Karpas-422 (cell line): Measurements from ENCODE around the gene DUS3L. TPM values are rescaled to one million over a fixed set of nuclear protein-coding genes. Genes with fewer than 3 reads are reported as not detected.

Source experiments
- DNase-seq: peaks from one replicate; pipeline ENCODE4 v3.0.0-alpha.2; 2015
- H2AFZ ChIP-seq: fragments of 200-600 bp; sonication (generic); 2 replicates; pipeline ENCODE4 v1.6.1; 2014; ENCODE audit warnings: antibody characterized with exemption, low read length, mixed read lengths
- H3K27ac ChIP-seq: fragments of 200-600 bp; sonication (generic); 2 replicates; pipeline ENCODE4 v1.5.1; 2014; ENCODE audit warnings: mild to moderate bottlenecking, low read length, moderate library complexity
- H3K27me3 ChIP-seq: fragments of 200-600 bp; sonication (generic); 2 replicates; pipeline ENCODE4 v1.6.1; 2014; ENCODE audit warnings: low read length, mixed read lengths
- H3K36me3 ChIP-seq: fragments of 200-600 bp; sonication (generic); 2 replicates; pipeline ENCODE4 v1.6.1; 2014; ENCODE audit warnings: low read length, mixed read lengths; ENCODE audit not compliant: insufficient read depth
- H3K4me1 ChIP-seq: fragments of 200-600 bp; sonication (generic); 2 replicates; pipeline ENCODE4 v1.6.1; 2014; ENCODE audit warnings: mild to moderate bottlenecking, low read length, mixed read lengths
- H3K4me2 ChIP-seq: fragments of 200-600 bp; sonication (generic); 2 replicates; pipeline ENCODE4 v1.6.1; 2014; ENCODE audit warnings: low read length, low read depth, mild to moderate bottlenecking; ENCODE audit not compliant: poor library complexity, severe bottlenecking
- H3K4me3 ChIP-seq: fragments of 200-600 bp; sonication (generic); 2 replicates; pipeline ENCODE4 v1.5.1; 2014; ENCODE audit warnings: mild to moderate bottlenecking, antibody characterized with exemption, low read length, mixed read lengths
- H3K79me2 ChIP-seq: fragments of 200-600 bp; sonication (generic); 2 replicates; pipeline ENCODE4 v1.6.1; 2014; ENCODE audit warnings: mild to moderate bottlenecking, low read length, mixed read lengths
- H3K9ac ChIP-seq: fragments of 200-600 bp; sonication (generic); 2 replicates; pipeline ENCODE4 v1.6.0; 2014; ENCODE audit warnings: low read length
- H3K9me2 ChIP-seq: fragments of 200-600 bp; sonication (generic), shearing (Covaris generic); replicated peaks from 2 replicates; pipeline ENCODE4 v1.6.0; 2014; ENCODE audit warnings: mild to moderate bottlenecking, low read length, moderate library complexity; ENCODE audit not compliant: insufficient read depth
- H3K9me3 ChIP-seq: fragments of 300-700, 200-600 bp; sonication (generic); 2 replicates; pipeline ENCODE4 v1.6.1; 2014; ENCODE audit warnings: low read length, mixed read lengths
- H4K20me1 ChIP-seq: fragments of 200-600 bp; sonication (generic); 2 replicates; pipeline ENCODE4 v1.6.1; 2014; ENCODE audit warnings: mild to moderate bottlenecking, antibody characterized with exemption, low read length, low read depth; ENCODE audit not compliant: insufficient read depth
- total RNA-seq: library from RNA; depleted of rRNA; stranded (reverse); fragments of >200 nt; shearing (Covaris generic); gene quantifications from 2 replicates; pipeline ENCODE4 v1.2.3, GENCODE V29; 2014; ENCODE audit warnings: low replicate concordance

Gene DUS3L
- total RNA-seq, 1 experiment from 2014 or later, result 21.7 TPM

DNA sequence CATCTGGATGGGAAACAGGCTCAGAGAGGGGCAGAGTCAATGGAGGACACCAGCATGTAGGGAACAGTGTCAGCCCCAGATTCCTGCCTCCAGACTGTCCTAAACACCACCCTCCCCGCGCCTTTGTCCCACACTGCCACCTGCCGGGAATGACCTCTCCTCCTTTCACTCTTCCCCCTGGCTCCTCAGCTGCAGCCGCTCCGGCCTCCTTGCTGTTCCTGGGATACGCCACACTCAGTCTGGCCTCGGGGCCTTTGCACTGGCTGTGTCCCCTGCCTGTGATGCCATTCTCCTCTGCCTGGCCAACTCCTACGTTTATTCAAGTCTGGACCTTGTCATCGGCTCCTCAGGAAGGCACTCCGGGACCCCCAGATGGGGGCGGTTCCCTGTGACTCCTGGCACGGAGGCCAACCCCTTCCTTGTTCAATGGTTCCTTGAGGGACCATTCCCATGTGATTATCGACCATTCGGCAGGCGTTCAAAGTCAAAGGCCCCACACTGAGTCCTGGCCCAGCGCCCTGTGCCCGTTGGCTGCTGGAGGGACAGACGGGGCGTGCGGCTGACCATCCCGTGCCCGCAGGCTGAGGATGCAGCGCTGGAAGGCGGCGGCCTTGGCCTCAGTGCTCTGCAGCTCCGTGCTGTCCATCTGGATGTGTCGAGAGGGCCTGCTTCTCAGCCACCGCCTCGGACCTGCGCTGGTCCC is 32.8 kb upstream of the DUS3L start:
- Histone ChIP-seq H3K4me1 (peaks cover 7% of the 10 kb centered on the region), H3K27ac (no peak overlapping the region), H3K27me3 (no peaks in the 10 kb centered on the region), H3K4me3 (no peak overlapping the region), H3K79me2 (no peaks in the 10 kb centered on the region), H2AFZ (no peak overlapping the region), H3K9me2 (no peaks in the 10 kb centered on the region), H3K9ac (no peak overlapping the region), H3K36me3 (no peaks in the 10 kb centered on the region), H3K4me2 (no peak overlapping the region), H4K20me1 (no peaks in the 10 kb centered on the region), H3K9me3 (no peaks in the 10 kb centered on the region)
- DNase-seq, result no peak

DNA sequence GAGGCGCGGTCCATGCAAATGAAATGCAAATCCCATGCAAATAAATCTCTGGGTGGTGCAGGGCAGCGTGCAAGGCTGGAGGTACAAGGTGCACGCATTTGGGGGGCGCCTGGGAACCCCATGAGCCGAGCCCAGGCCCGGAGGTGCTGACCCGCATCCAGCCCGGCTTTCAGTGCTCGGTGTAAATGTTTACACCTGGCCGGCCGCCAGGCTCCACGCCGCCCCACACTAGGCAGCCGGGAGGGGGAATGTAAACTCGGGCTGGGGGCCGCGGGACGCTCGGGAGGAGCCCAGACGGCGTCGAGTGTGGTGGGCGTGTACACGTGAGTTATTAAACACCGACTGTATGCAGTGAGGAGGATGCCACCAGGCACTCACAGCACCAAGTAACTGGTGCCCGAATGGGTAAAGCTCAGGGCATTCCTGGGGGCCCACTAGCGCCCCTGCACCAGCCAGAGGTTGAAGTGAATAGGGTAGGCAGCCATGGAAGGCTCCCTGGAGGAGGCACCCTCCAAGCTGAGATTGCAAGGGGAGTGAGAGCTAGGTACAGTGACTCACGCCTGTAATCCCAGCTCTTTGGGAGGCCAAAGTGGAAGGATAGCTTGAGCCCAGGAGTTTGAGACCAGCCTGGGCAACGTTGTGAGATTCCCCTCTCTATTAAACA is 31.4 kb upstream of the DUS3L start:
- no peaks in the 10 kb centered on the region for H3K27me3 ChIP-seq
- peaks cover 7% of the 10 kb centered on the region for H3K4me1 ChIP-seq
- H3K9me2 ChIP-seq, result no peaks in the 10 kb centered on the region
- H3K27ac ChIP-seq, result no peak overlapping the region
- no peak overlapping the region for H2AFZ ChIP-seq
- H3K36me3 ChIP-seq, result no peaks in the 10 kb centered on the region
- no peaks in the 10 kb centered on the region for H4K20me1 ChIP-seq
- H3K9ac ChIP-seq, result no peak overlapping the region
- no peak overlapping the region for H3K4me3 ChIP-seq
- DNase-seq, result peak; percentile 56
- H3K4me2 ChIP-seq, result no peak overlapping the region
- no peaks in the 10 kb centered on the region for H3K9me3 ChIP-seq
- no peaks in the 10 kb centered on the region for H3K79me2 ChIP-seq

GRCh38 chr19:5821521-5822180 is 30.7 kb upstream of the DUS3L start:
- H3K4me1 ChIP-seq, result peaks cover 7% of the 10 kb centered on the region
- no peaks in the 10 kb centered on the region for H3K9me3 ChIP-seq
- no peaks in the 10 kb centered on the region for H3K79me2 ChIP-seq
- H2AFZ ChIP-seq, result no peak overlapping the region
- no peaks in the 10 kb centered on the region for H3K9me2 ChIP-seq
- no peaks in the 10 kb centered on the region for H3K27me3 ChIP-seq
- no peak overlapping the region for H3K9ac ChIP-seq
- H4K20me1 ChIP-seq, result no peaks in the 10 kb centered on the region
- no peak overlapping the region for H3K27ac ChIP-seq
- no peak for DNase-seq
- H3K4me2 ChIP-seq, result no peak overlapping the region
- no peak overlapping the region for H3K4me3 ChIP-seq
- H3K36me3 ChIP-seq, result no peaks in the 10 kb centered on the region

DNA sequence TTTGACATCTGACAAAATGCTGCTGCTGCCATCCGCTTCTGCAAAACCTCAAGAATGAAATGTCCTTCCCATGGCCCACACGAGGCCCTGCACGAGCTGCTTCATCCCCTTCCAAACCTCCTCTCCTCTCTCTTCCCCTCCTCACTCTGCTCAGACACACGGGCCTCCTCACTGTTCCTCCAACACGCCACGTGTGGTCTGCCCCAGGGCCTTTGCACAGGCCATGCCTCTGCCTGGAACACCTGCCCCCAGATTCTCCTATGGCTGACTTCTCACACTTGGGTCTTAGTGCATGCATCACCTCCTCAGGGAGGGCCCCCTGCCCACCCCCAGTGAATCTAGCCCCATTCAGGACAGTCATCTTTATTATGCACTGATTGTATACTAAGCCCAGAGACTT is 29.8 kb upstream of the DUS3L start:
- Histone ChIP-seq H3K36me3 (no peaks in the 10 kb centered on the region), H3K4me2 (no peak overlapping the region), H3K4me3 (no peak overlapping the region), H2AFZ (no peak overlapping the region), H3K9me3 (no peaks in the 10 kb centered on the region), H3K27me3 (no peaks in the 10 kb centered on the region), H3K9me2 (no peaks in the 10 kb centered on the region), H3K4me1 (peaks cover 7% of the 10 kb centered on the region), H3K9ac (no peak overlapping the region), H3K27ac (no peak overlapping the region), H3K79me2 (no peaks in the 10 kb centered on the region), H4K20me1 (no peaks in the 10 kb centered on the region)
- DNase-seq, result no peak

- H3K9me3 ChIP-seq, result no peaks in the 10 kb centered on the region
- no peak overlapping the region for H2AFZ ChIP-seq
- no peaks in the 10 kb centered on the region for H3K27me3 ChIP-seq
- no peak for DNase-seq
- H3K27ac ChIP-seq, result no peak overlapping the region
- H3K79me2 ChIP-seq, result no peaks in the 10 kb centered on the region
- no peak overlapping the region for H3K4me3 ChIP-seq
- peaks cover 7% of the 10 kb centered on the region for H3K4me1 ChIP-seq
- H3K9me2 ChIP-seq, result no peaks in the 10 kb centered on the region
- no peak overlapping the region for H3K4me2 ChIP-seq
- H3K36me3 ChIP-seq, result no peaks in the 10 kb centered on the region
- H4K20me1 ChIP-seq, result no peaks in the 10 kb centered on the region
- H3K9ac ChIP-seq, result no peak overlapping the region
Observed at GRCh38 chr19:5818594-5818993, 27.6 kb upstream of the DUS3L start.

DNA sequence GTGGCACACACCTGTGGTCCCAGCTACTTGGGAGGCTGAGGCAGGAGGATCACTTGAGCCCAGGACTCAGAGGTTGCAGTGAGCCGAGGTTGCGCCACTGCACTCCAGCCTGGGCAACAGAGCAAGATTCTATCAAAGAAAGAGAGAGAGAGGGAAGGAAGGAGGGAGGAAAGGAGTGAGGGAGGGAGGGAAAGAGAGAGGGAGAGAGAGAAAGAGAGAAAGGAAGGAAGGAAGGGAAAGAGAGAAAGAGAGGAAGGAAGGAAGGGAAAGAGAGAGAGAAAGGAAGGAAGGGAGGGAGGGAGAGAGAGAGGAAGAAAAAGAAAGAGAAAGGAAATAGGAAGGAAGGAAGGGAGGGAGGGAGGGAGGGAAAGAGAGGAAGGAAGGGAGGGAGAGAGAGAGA is 26.3 kb upstream of the DUS3L start:
- Histone ChIP-seq H3K27ac (no peak overlapping the region), H2AFZ (no peak overlapping the region), H3K4me1 (peaks cover 6% of the 10 kb centered on the region), H3K79me2 (no peaks in the 10 kb centered on the region), H3K27me3 (no peaks in the 10 kb centered on the region), H3K36me3 (no peaks in the 10 kb centered on the region), H3K9me2 (no peaks in the 10 kb centered on the region), H3K9me3 (no peaks in the 10 kb centered on the region), H3K9ac (no peak overlapping the region), H3K4me3 (no peak overlapping the region), H3K4me2 (no peak overlapping the region), H4K20me1 (no peaks in the 10 kb centered on the region)
- no peak for DNase-seq

- no peak for DNase-seq
- Histone ChIP-seq H3K4me1 (no peaks in the 10 kb centered on the region), H3K9me2 (no peaks in the 10 kb centered on the region), H3K27me3 (no peaks in the 10 kb centered on the region), H2AFZ (no peak overlapping the region), H3K4me3 (no peak overlapping the region), H3K9me3 (no peaks in the 10 kb centered on the region), H3K27ac (no peak overlapping the region), H3K4me2 (no peak overlapping the region), H4K20me1 (no peaks in the 10 kb centered on the region), H3K79me2 (no peaks in the 10 kb centered on the region), H3K36me3 (no peaks in the 10 kb centered on the region), H3K9ac (no peak overlapping the region)
Observed at GRCh38 chr19:5814852-5815246, 23.9 kb upstream of the DUS3L start.

- H3K36me3 ChIP-seq, result no peaks in the 10 kb centered on the region
- H4K20me1 ChIP-seq, result no peaks in the 10 kb centered on the region
- DNase-seq, result no peak
- no peaks in the 10 kb centered on the region for H3K9me3 ChIP-seq
- no peak overlapping the region for H3K9ac ChIP-seq
- no peak overlapping the region for H3K27ac ChIP-seq
- H2AFZ ChIP-seq, result no peak overlapping the region
- no peaks in the 10 kb centered on the region for H3K9me2 ChIP-seq
- H3K4me3 ChIP-seq, result no peak overlapping the region
- no peak overlapping the region for H3K4me2 ChIP-seq
- no peaks in the 10 kb centered on the region for H3K79me2 ChIP-seq
- no peaks in the 10 kb centered on the region for H3K27me3 ChIP-seq
- H3K4me1 ChIP-seq, result no peaks in the 10 kb centered on the region
Observed at GRCh38 chr19:5814123-5814851, 23.3 kb upstream of the DUS3L start.
